Panc1 (cell line): ENCODE measurements around the gene CDKAL1. TPM values are rescaled to one million over a fixed set of nuclear protein-coding genes. Genes with fewer than 3 reads are reported as not detected.

Experiments used
- ATAC-seq: fragments of 200-7000 bp; cut with Tn5 transposase; 2 replicates; pipeline ENCODE4 v1.9.1; 2020; ENCODE audit warnings: mild to moderate bottlenecking, moderate library complexity
- BruUV-seq: library from RNA; stranded (reverse); fragments of 400-500 nt; replicated peaks from 2 replicates; lab custom pipeline; 2021; lab: Mats Ljungman, UMichigan
- CTCF ChIA-PET: fragments of 300-600 bp; sonication (Branson Sonifier 250); formaldehyde crosslinking; loops from one replicate; lab custom pipeline; 2022; ENCODE audit warnings: antibody characterized with exemption; lab: Charles Lee
- POLR2A ChIA-PET: fragments of 300-600 bp; sonication (Branson Sonifier 250); formaldehyde crosslinking; loops from one replicate; lab custom pipeline; 2022; ENCODE audit warnings: antibody characterized with exemption; lab: Charles Lee
- DNase-seq: peaks from one replicate; pipeline ENCODE4 v3.0.0-alpha.2; 2010; ENCODE audit warnings: low read depth, low spot score
- H3K27ac ChIP-seq: 2 replicates; pipeline ENCODE4 v1.5.1; 2011; ENCODE audit warnings: mild to moderate bottlenecking, low read length, inconsistent platforms
- H3K27me3 ChIP-seq: fragments of 200-500 bp; sonication (Bioruptor generic); 2 replicates; pipeline ENCODE4 v1.6.0; 2014; ENCODE audit warnings: low read length, inconsistent platforms; ENCODE audit not compliant: control insufficient read depth, insufficient read depth
- H3K36me3 ChIP-seq: fragments of 200-500 bp; sonication (Bioruptor generic); 2 replicates; pipeline ENCODE4 v1.5.1; 2014; ENCODE audit warnings: inconsistent platforms, mild to moderate bottlenecking, low read length, moderate library complexity; ENCODE audit not compliant: control insufficient read depth, insufficient read depth
- H3K4me1 ChIP-seq: 2 replicates; pipeline ENCODE4 v1.5.1; 2011; ENCODE audit warnings: inconsistent platforms, mild to moderate bottlenecking, low read length, moderate library complexity; ENCODE audit not compliant: control insufficient read depth, insufficient read depth
- H3K4me3 ChIP-seq, 2 experiments: 2 replicates each; pipeline ENCODE4 v1.5.1; 2011 to 2012; ENCODE audit warnings: low read depth in 2 of 2, low read length in 2 of 2, mild to moderate bottlenecking in 2 of 2, inconsistent platforms in 1 of 2, moderate library complexity in 1 of 2
- H3K9me3 ChIP-seq: fragments of 200-500 bp; sonication (Bioruptor generic); 2 replicates; pipeline ENCODE4 v1.5.1; 2014; ENCODE audit warnings: low read depth, mild to moderate bottlenecking, inconsistent platforms, low read length, moderate library complexity; ENCODE audit not compliant: control insufficient read depth, insufficient read depth
- POLR2AphosphoS5 ChIP-seq: IDR thresholded peaks from 2 replicates; pipeline ENCODE4 v1.6.1; 2012; ENCODE audit warnings: mild to moderate bottlenecking, low read depth, low read length, moderate library complexity
- SIN3A ChIP-seq: IDR thresholded peaks from 2 replicates; pipeline ENCODE4 v1.6.1; 2012; ENCODE audit warnings: low read depth, mild to moderate bottlenecking, low read length, moderate library complexity, borderline replicate concordance; ENCODE audit not compliant: insufficient read depth
- TCF7L2 ChIP-seq: IDR thresholded peaks from 2 replicates; pipeline ENCODE4 v1.6.1; 2011; ENCODE audit warnings: mild to moderate bottlenecking, low read depth, low read length, inconsistent platforms
- in situ Hi-C: cut with HindIII; loops from 2 replicates; pipeline ENCODE4 v1.10.0; 2016; ENCODE audit warnings: low sequenced_read_pairs, low pct_unique_long_range_greater_than_20kb
- intact Hi-C: fragments of 100-400 bp; cut with micrococcal nuclease; formaldehyde crosslinking; loops from one replicate; pipeline ENCODE4 v1.10.0; 2022; ENCODE audit not compliant: unreplicated experiment
- total RNA-seq: library from RNA; stranded (reverse); gene quantifications from one replicate; pipeline ENCODE4 v1.2.1, GENCODE V29; 2021; ENCODE audit not compliant: unreplicated experiment
- TF ChIP-seq, protein P1 (sequence below): fragments of 450-650 bp; IDR thresholded peaks from 2 replicates; pipeline ENCODE4 v1.5.1; 2017; ENCODE audit warnings: mild to moderate bottlenecking
- TF ChIP-seq, protein P2 (sequence below), 2 experiments: IDR thresholded peaks; 2 replicates each; pipeline ENCODE4 v1.6.1; 2011 to 2012; ENCODE audit warnings: low read depth in 2 of 2, control low read depth in 1 of 2, low read length in 1 of 2, mild to moderate bottlenecking in 1 of 2, moderate library complexity in 1 of 2; ENCODE audit not compliant: insufficient read depth in 1 of 2

CDKAL1 gene
- total RNA-seq, 1 experiment from 2014 or later, result 14.5 TPM

DNA sequence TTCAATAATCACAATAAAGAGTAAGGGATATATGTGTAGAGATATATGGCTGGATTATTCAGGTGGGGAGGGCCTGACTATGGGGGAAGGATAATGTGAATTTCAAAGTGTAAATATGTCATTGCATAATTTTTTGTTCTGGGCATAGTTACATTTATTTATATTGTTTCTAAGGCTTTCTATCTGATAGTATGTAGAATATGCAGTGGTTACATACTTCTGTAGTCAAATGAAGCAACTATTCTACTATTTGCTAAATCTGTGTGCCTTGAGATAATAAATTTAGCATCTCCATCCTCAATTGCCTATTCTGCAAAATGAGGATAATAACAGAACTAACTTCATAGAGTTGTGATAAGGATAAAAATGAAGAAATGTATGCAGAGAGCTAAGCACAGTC, 359.2 kb downstream of the CDKAL1 start:
- Histone ChIP-seq H3K4me3 (no peak overlapping the region), H3K27me3 (no peaks in the 10 kb centered on the region), H3K27ac (no peak overlapping the region), H3K9me3 (no peaks in the 10 kb centered on the region), H3K4me1 (no peaks in the 10 kb centered on the region), H3K36me3 (no peaks in the 10 kb centered on the region)
- intact Hi-C loops (no loop called here), in situ Hi-C loops (no loop called here)
- ATAC-seq (no peak), DNase-seq (no peak)
- ChIA-PET POLR2A (no interaction called here), CTCF (no interaction called here)
- BruUV-seq, result no TSS peak
- TF ChIP-seq POLR2AphosphoS5 (no peak), SIN3A (no peak), TCF7L2 (no peak)
- TF ChIP-seq, protein P1, sequence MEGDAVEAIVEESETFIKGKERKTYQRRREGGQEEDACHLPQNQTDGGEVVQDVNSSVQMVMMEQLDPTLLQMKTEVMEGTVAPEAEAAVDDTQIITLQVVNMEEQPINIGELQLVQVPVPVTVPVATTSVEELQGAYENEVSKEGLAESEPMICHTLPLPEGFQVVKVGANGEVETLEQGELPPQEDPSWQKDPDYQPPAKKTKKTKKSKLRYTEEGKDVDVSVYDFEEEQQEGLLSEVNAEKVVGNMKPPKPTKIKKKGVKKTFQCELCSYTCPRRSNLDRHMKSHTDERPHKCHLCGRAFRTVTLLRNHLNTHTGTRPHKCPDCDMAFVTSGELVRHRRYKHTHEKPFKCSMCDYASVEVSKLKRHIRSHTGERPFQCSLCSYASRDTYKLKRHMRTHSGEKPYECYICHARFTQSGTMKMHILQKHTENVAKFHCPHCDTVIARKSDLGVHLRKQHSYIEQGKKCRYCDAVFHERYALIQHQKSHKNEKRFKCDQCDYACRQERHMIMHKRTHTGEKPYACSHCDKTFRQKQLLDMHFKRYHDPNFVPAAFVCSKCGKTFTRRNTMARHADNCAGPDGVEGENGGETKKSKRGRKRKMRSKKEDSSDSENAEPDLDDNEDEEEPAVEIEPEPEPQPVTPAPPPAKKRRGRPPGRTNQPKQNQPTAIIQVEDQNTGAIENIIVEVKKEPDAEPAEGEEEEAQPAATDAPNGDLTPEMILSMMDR, result no peak
- TF ChIP-seq, protein P2, sequence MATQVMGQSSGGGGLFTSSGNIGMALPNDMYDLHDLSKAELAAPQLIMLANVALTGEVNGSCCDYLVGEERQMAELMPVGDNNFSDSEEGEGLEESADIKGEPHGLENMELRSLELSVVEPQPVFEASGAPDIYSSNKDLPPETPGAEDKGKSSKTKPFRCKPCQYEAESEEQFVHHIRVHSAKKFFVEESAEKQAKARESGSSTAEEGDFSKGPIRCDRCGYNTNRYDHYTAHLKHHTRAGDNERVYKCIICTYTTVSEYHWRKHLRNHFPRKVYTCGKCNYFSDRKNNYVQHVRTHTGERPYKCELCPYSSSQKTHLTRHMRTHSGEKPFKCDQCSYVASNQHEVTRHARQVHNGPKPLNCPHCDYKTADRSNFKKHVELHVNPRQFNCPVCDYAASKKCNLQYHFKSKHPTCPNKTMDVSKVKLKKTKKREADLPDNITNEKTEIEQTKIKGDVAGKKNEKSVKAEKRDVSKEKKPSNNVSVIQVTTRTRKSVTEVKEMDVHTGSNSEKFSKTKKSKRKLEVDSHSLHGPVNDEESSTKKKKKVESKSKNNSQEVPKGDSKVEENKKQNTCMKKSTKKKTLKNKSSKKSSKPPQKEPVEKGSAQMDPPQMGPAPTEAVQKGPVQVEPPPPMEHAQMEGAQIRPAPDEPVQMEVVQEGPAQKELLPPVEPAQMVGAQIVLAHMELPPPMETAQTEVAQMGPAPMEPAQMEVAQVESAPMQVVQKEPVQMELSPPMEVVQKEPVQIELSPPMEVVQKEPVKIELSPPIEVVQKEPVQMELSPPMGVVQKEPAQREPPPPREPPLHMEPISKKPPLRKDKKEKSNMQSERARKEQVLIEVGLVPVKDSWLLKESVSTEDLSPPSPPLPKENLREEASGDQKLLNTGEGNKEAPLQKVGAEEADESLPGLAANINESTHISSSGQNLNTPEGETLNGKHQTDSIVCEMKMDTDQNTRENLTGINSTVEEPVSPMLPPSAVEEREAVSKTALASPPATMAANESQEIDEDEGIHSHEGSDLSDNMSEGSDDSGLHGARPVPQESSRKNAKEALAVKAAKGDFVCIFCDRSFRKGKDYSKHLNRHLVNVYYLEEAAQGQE (IDR thresholded peaks at IDR 0.05; ENCODE audit: insufficient read depth in 1 of 2, low read depth in 2 of 2, low read length in 1 of 2), result no peak

DNA sequence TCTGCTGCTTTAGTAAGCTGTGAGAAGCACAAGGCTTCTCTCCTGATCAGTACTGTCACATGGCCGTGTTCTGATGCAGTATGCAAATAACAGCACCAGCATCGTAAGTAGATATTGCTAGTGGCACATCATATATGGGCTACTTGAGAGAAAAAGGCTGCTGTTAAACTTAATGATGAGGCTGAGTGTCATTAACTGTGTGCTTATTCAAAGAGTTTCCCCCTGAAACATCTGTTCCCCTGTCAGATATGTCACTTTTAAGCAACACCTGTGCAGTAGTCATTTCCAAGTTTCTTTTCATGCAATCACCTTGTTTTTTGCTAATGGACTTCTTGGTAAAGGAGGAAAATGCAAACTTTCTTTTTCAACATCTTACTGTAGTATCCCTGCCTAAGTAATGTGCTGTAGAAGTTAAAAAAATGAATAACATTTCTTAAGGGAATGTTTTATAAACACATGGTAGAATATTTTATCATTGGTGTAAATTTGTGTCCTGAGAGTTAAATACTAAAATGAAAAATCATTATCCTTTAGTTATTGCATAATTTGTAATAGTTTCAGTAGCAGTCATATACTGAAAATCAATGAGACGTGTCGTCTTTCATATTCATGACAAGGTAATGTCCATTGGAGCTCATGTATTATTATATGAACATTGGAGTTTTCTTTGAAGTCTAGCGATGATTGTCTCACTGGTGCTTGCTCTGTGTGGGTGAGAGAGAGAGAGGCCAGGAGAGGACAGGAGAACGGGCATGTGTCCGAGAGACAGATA, 366.3 kb downstream of the CDKAL1 start:
- H3K27me3 ChIP-seq, result no peaks in the 10 kb centered on the region
- no TSS peak for BruUV-seq
- H3K9me3 ChIP-seq, result peaks cover 6% of the 10 kb centered on the region; the same call in 1 of the 2 replicates
- H3K4me3 ChIP-seq, result no peak overlapping the region
- ChIA-PET CTCF (no interaction called here), POLR2A (no interaction called here)
- no peaks in the 10 kb centered on the region for H3K4me1 ChIP-seq
- intact Hi-C loops (no loop called here), in situ Hi-C loops (no loop called here)
- H3K27ac ChIP-seq, result no peak overlapping the region
- no peak for ATAC-seq
- H3K36me3 ChIP-seq, result no peaks in the 10 kb centered on the region
- TF ChIP-seq, protein P1, result no peak
- TF ChIP-seq TCF7L2 (no peak), SIN3A (no peak), POLR2AphosphoS5 (no peak)
- TF ChIP-seq, protein P2 (IDR thresholded peaks at IDR 0.05; ENCODE audit: insufficient read depth in 1 of 2, low read depth in 2 of 2, low read length in 1 of 2), result no peak
- no peak for DNase-seq
